Natural killer cell (primary cell): Measurements from ENCODE around the gene POMT2. TPM values are rescaled to one million over a fixed set of nuclear protein-coding genes. Genes with fewer than 3 reads are reported as not detected.

Experiments used
- ATAC-seq, 3 donors: fragments of 150-1000 bp in 2 of 3; fragments of 200-7000 bp in 1 of 3; cut with Tn5 transposase; 1 replicate in 1 of 3; 2 replicates in 2 of 3; pipeline ENCODE4 v1.10.0; 2021; ENCODE audit warnings: mild to moderate bottlenecking in 2 of 3, moderate library complexity in 2 of 3
- DNase-seq, 2 donors: peaks; one replicate each; pipeline versions ENCODE4 v3.0.0 to v3.0.0-alpha.2; 2013 to 2021; ENCODE audit warnings: mixed read lengths in 1 of 2
- H3K27ac ChIP-seq: one replicate; pipeline ENCODE4 v1.5.1; 2013; ENCODE audit warnings: mild to moderate bottlenecking, low read length
- H3K27me3 ChIP-seq: one replicate; pipeline ENCODE4 v1.6.1; 2013; ENCODE audit warnings: low read length; ENCODE audit not compliant: control insufficient read depth, insufficient read depth
- H3K36me3 ChIP-seq: one replicate; pipeline ENCODE4 v1.6.1; 2013; ENCODE audit warnings: low read length; ENCODE audit not compliant: control insufficient read depth, insufficient read depth
- H3K4me1 ChIP-seq: one replicate; pipeline ENCODE4 v1.6.1; 2013; ENCODE audit warnings: low read length; ENCODE audit not compliant: control insufficient read depth, insufficient read depth
- H3K4me3 ChIP-seq: one replicate; pipeline ENCODE4 v1.5.1; 2013; ENCODE audit warnings: low read length
- H3K9me3 ChIP-seq: one replicate; pipeline ENCODE4 v1.6.1; 2013; ENCODE audit warnings: low read length; ENCODE audit not compliant: control insufficient read depth, insufficient read depth
- H3K27ac Mint-ChIP-seq, 2 donors: one replicate each; pipeline ENCODE4 v1.8.0; 2022; ENCODE audit warnings: mild to moderate bottlenecking in 2 of 2, mixed read lengths in 2 of 2, moderate library complexity in 1 of 2
- H3K27me3 Mint-ChIP-seq, 2 donors: one replicate each; pipeline ENCODE4 v1.8.0; 2022; ENCODE audit warnings: low read depth in 2 of 2, mixed read lengths in 2 of 2
- H3K36me3 Mint-ChIP-seq: one replicate; pipeline ENCODE4 v1.8.0; 2022; ENCODE audit warnings: mixed read lengths
- H3K4me1 Mint-ChIP-seq, 2 donors: one replicate each; pipeline ENCODE4 v1.8.0; 2022; ENCODE audit warnings: mixed read lengths in 2 of 2
- H3K4me3 Mint-ChIP-seq: one replicate; pipeline ENCODE4 v1.8.0; 2022; ENCODE audit warnings: mild to moderate bottlenecking, moderate library complexity, mixed read lengths
- H3K9me3 Mint-ChIP-seq, 2 donors: one replicate each; pipeline ENCODE4 v1.8.0; 2022; ENCODE audit warnings: mixed read lengths in 2 of 2
- CTCF ChIP-seq: fragments of 200-600 bp; IDR thresholded peaks from one replicate; pipeline ENCODE4 v1.8.0; 2022; ENCODE audit warnings: antibody characterized with exemption
- WGBS: methylation state at CpG from one replicate; pipeline ENCODE4 v1.1.7; 2013; ENCODE audit warnings: missing lambda C conversion rate; ENCODE audit not compliant: insufficient coverage; 5-methylcytosine and 5-hydroxymethylcytosine counted together
- intact Hi-C: fragments of 100-400 bp; cut with micrococcal nuclease; formaldehyde crosslinking; loops from one replicate; pipeline ENCODE4 v1.14.2; 2022
- total RNA-seq, 4 donors: library from RNA; stranded (reverse); fragments of 120-200 nt in 1 of 4; gene quantifications; one replicate each; pipeline versions ENCODE4 v1.2.3 to v1.2.4, GENCODE V29; 2013 to 2022

POMT2 gene
- total RNA-seq, 3 donors from 2014 or later (not counting 1 experiment from before 2014, with no cell fraction given), result 6.7 to 10.9 (median 8.6) TPM

- H3K27ac ChIP-seq, result no peak overlapping the region
- H3K9me3 ChIP-seq, result no peaks in the 10 kb centered on the region
- no peaks in the 10 kb centered on the region for H3K9me3 Mint-ChIP-seq
- H3K27me3 Mint-ChIP-seq, result no peaks in the 10 kb centered on the region
- H3K4me3 ChIP-seq, result no peak overlapping the region
- DNase-seq, result no peak
- 100% methylated on average over 1 of the region's 1 CpG for WGBS
- no peak overlapping the region for H3K4me3 Mint-ChIP-seq
- intact Hi-C loops, result no loop called here
- H3K4me1 Mint-ChIP-seq, result peaks cover 3% of the 10 kb centered on the region in 2 donors
- peaks cover 4% of the 10 kb centered on the region for H3K4me1 ChIP-seq
- no peak for ATAC-seq
- H3K36me3 Mint-ChIP-seq, result no peaks in the 10 kb centered on the region
- H3K27ac Mint-ChIP-seq, result no peak overlapping the region
- TF ChIP-seq CTCF, result no peak
- no peaks in the 10 kb centered on the region for H3K36me3 ChIP-seq
- H3K27me3 ChIP-seq, result no peaks in the 10 kb centered on the region
Measured at GRCh38 chr14:77327111-77327510, 6.4 kb upstream of the POMT2 start.

GRCh38 chr14:77325746-77326094 is 5.0 kb upstream of the POMT2 start:
- no peak overlapping the region for H3K4me3 Mint-ChIP-seq
- no peaks in the 10 kb centered on the region for H3K36me3 Mint-ChIP-seq
- H3K9me3 Mint-ChIP-seq, result no peaks in the 10 kb centered on the region
- intact Hi-C loops, result no loop called here
- Histone ChIP-seq H3K36me3 (no peaks in the 10 kb centered on the region), H3K27ac (no peak overlapping the region), H3K4me3 (no peak overlapping the region), H3K27me3 (no peaks in the 10 kb centered on the region), H3K4me1 (peaks cover 8% of the 10 kb centered on the region), H3K9me3 (no peaks in the 10 kb centered on the region)
- no peak overlapping the region for H3K27ac Mint-ChIP-seq
- H3K4me1 Mint-ChIP-seq, result peaks cover 7% of the 10 kb centered on the region in 2 donors
- no peaks in the 10 kb centered on the region for H3K27me3 Mint-ChIP-seq
- no peak for TF ChIP-seq CTCF
- 96% methylated on average over 3 of the region's 3 CpGs for WGBS
- DNase-seq, result no peak
- ATAC-seq, result no peak

GRCh38 chr14:77324816-77325745 is 4.4 kb upstream of the POMT2 start:
- Histone ChIP-seq H3K9me3 (no peaks in the 10 kb centered on the region), H3K36me3 (no peaks in the 10 kb centered on the region), H3K27ac (no peak overlapping the region), H3K27me3 (no peaks in the 10 kb centered on the region), H3K4me3 (no peak overlapping the region), H3K4me1 (peaks cover 9% of the 10 kb centered on the region)
- H3K27me3 Mint-ChIP-seq, result no peaks in the 10 kb centered on the region
- 94% methylated on average over 6 of the region's 11 CpGs for whole genome bisulfite sequencing
- no peak overlapping the region for H3K4me3 Mint-ChIP-seq
- no peak for TF ChIP-seq CTCF
- no peaks in the 10 kb centered on the region for H3K36me3 Mint-ChIP-seq
- ATAC-seq (no peak), DNase-seq (no peak)
- intact Hi-C loops, result no loop called here
- H3K27ac Mint-ChIP-seq, result no peak overlapping the region
- peaks cover 9 to 11% of the 10 kb centered on the region in 2 donors for H3K4me1 Mint-ChIP-seq
- H3K9me3 Mint-ChIP-seq, result no peaks in the 10 kb centered on the region
